ENCODE results near the gene SAMD11.

Gene SAMD11

DNA sequence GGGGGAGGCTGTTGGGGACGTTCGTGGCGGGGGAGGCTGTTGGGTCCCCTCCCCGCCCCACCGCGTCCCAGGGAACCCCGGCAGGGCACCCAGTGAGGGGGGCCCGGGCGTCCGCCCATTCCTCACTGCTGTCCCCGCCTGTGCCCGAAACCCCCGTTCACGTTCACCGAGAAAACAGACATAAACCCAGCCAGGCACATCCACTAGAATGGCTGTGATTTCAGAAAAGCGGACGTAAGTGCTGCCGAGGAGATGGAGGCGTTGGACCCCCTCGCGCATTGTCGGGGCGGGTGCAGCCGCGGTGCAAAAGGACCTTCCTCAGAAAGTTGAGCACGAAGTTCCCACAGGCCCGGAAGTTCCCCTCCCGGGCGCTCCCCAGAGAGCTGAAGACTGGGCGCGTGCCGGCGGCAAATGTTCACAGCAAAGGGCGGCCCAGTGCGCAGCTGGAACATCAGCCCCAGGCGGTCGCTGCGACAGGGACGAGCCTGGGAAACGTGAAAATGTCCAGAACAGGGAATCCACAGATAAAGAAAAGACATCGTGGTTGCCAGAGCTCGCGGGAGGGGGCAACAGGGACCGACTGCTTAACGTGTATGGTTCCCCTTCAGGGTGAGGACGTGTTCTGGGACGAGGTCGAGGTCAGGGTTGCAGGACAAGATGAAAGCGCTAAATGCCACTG lies 18.5 kb upstream of the SAMD11 start:
- DNase-seq, result no peak

GRCh38 chr1:905811-906599 lies 17.7 kb upstream of the SAMD11 start:
- no peak for DNase-seq

DNA sequence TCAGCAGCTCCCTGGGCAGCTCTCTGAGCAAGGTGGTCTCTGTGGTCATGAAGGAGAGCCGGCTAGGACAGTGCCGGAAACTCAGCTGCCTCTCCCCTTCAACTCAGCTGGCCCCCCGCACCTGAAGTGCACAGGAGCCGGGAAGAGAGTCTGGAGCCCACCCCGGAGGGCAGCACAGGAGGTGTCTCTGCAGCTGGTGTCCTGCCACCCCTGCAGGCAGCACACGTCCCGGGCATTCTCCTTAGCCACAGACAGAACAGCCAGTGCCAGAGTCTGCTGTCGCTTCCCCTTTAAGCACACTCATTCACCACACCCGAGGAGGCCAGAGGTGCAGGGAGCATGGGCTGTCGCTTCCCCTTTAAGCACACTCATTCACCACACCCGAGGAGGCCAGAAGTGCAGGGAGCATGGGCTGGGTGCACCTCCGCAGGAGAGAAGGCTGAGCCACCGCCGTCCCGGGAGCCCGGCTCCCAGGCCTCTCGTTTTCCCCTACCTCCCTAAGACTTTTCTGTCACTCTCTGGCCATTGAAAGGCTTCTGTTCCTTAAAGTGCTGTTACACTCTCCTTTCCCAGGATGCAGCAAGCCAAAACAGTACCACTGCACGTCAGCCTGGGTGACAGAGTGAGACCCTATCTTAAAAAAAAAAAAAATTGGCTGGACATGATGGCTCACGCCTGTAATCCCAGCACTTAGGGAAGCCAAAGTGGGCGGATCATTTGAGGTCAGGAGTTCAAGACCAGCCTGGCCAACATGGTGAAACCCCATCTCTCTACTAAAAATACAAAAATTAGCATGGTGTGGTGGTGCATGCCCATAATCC lies 16.9 kb upstream of the SAMD11 start:
- no peak for DNase-seq

GRCh38 chr1:907611-908451 lies 15.9 kb upstream of the SAMD11 start:
- no peak for DNase-seq

GRCh38 chr1:908661-909060 lies 15.1 kb upstream of the SAMD11 start:
- DNase-seq, result no peak

DNA sequence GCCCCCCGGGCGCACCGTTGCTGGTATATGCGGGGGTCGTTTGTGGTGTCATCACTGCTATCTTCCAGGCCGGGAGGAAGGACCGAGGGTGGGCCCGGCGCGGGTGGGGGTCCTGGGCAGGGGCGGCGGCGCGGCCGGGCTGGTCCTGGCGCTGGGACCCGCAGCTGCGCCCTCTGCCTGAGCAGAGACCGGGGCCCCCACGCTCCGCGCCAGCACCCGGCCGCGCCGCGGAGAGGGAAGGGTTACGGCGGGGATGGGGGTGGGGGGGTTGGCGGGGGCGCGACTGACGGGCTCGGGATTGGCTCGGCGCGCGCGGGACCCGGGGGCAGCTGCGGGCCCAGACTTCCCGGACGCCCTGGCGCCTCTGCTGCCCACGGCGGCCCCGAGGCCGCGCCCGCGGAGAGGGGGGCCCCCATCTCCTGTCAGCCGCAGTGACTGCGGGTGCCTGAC lies 13.8 kb upstream of the SAMD11 start:
- DNase-seq, result no peak

GRCh38 chr1:910311-910880 lies 13.3 kb upstream of the SAMD11 start:
- DNase-seq, result no peak

- DNase-seq, result peak; percentile 29
Observed at GRCh38 chr1:910881-911721, 12.6 kb upstream of the SAMD11 start.

- no peak for DNase-seq
Observed at GRCh38 chr1:911875-912739, 11.6 kb upstream of the SAMD11 start.

- no peak for DNase-seq
Observed at GRCh38 chr1:912740-913301, 10.9 kb upstream of the SAMD11 start.

DNA sequence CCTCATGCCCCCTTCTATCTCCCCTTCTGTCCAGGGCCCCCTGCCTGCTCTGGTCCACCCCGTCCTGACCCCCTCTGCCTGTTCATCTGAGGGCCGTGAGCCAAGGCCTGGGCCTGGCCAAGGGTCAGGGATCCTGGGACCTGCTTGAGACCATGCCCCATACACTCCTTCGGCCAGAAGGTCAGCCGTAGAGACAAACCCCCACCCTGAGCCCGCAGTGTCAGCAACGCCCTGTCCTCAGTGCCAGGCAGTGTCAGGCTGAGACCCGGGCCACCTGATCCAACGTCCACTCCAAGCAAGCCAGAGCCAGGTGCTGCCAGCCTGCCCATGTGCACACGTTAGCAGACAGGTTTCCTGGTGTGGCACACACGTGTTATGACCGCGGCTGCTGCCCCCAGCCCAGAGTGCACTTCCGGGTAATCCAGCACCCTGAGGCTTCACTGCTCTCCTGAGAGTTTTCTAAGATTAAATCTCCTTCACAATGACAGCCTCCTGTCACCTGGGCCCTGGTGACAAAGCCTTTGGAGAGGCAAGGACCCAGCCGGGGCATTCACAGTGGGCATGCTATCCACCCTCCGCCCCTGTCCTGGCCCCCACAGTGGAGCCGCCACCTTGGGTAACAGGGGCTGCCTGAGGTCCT lies 10.1 kb upstream of the SAMD11 start:
- DNase-seq, result no peak

DNA sequence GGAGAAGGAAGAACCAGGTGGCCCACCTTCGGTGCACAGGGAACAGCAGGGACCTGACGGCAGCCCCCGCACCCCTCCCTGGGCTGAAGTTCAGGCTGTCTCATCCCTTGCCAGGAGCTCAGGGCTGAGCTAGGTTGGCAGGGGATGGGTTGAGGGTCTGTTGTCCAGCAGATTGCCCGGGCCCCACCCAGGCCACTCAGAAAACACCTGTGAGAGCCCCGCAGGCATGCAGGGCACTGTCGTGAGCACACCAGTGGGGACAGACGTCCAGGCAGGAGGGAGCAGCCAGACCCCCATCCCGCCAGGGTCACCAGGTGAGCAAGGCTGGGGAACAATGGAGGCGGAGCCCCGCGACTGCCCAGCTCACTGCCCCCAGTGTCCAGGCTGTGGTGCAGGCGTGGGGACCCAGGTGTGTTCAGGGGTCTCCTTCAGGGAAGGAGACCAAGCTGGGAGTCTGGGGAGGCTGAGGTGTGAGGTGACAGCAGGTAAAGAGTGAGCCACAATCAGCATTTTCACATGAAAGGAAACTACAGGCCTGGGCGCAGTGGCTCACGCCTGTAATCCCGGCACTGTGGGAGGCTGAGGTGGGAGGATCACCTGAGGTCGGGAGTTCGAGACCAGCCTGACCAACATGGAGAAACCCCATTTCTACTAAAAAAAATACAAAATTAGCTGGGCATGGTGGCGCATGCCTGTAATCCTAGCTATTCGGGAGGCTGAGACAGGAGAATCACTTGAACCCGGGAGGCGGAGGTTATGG lies 9.4 kb upstream of the SAMD11 start:
- DNase-seq, result no peak

- no peak for DNase-seq
Observed at GRCh38 chr1:914891-915280, 8.8 kb upstream of the SAMD11 start.

DNA sequence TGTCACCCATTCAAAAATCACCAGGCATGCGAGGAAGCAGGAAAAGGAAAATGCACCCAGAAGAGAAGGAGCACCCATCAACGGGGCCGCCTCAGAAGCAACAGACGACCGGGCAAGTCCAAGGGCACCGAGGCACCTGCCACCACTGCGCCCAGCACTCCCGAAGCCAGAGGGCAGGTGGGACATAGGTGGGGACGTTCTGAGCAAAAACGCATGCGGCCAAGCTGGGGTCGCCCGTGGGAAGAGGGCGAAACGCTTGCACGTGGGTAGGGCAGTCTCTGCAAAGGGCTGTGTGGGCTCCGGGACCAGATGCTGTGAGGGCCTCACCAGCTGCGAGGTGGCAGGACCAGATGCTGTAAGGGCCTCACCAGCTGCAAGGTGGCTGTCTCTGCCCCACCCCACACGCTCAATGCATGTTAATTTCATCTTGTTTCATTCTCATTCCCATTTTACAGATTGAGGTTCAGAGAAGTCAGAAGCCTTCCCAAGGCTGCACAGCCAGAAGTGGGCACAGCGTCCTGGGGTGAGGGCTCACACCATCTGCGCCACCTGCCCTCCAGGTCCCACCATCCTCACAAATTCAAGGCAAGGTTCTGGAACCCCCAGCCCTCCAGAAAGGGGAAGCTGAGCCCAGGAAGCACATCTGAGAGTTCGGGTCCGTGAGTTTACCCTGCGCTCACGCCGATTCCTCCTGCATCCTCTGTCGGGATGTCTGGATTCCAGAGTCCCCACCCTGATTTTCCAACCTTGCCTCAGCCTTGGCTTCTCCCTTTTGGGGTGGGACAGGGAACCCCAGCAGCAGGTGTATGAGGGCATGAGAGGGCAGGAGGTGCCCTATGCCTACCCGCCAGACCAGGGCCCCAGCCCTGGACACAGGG lies 8.2 kb upstream of the SAMD11 start:
- no peak for DNase-seq

GRCh38 chr1:916173-917075 lies 7.3 kb upstream of the SAMD11 start:
- DNase-seq, result peak; percentile 39

DNA sequence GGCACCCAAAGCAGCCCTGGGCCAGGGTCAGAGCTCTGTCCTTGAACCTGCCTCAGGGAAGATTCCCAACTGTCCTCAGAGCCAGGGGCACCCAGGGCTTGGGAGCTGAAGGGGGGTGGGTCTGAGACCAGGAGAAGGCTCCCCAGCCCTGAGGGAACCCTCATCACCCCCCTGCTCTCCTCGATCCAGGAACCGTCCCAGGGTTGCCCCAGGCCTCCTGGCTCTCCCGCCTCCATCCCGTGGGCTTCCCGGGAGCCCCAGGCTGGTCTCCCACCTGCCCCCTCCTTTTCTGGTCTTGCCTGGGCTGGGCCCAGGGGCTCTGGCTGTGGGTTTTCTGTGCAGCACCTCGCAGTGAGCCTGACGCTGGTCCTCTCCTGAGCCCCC lies 6.7 kb upstream of the SAMD11 start:
- no peak for DNase-seq
